HEK293T (cell line): ENCODE measurements around the gene CREB1.

ENCODE experiments used
- FOXM1 ChIP-seq: fragments of 450-650 bp; IDR thresholded peaks from 2 replicates; pipeline ENCODE4 v1.6.1; 2017; ENCODE audit warnings: mild to moderate bottlenecking, borderline replicate concordance
- LEF1 ChIP-seq: fragments of 450-650 bp; IDR thresholded peaks from 2 replicates; pipeline ENCODE4 v1.6.1; 2017; ENCODE audit warnings: mild to moderate bottlenecking, borderline replicate concordance

- TF ChIP-seq LEF1 (no peak), FOXM1 (no peak)
These were observed 85.1 kb downstream of the CREB1 start for GRCh38 chr2:207614824-207615223.
